GM21447 (cell line): ENCODE measurements around the gene PRKAR2B.
"Not testable (repeated sequence)": the region's sequence is repeated elsewhere in the genome, so short reads cannot be mapped to it uniquely, and the experiment has no call there.

ENCODE experiments used
- ATAC-seq: cut with Tn5 transposase; IDR thresholded peaks from one replicate; pipeline ENCODE4 v1.9.1; 2021; ENCODE audit not compliant: unreplicated experiment

The PRKAR2B gene

DNA sequence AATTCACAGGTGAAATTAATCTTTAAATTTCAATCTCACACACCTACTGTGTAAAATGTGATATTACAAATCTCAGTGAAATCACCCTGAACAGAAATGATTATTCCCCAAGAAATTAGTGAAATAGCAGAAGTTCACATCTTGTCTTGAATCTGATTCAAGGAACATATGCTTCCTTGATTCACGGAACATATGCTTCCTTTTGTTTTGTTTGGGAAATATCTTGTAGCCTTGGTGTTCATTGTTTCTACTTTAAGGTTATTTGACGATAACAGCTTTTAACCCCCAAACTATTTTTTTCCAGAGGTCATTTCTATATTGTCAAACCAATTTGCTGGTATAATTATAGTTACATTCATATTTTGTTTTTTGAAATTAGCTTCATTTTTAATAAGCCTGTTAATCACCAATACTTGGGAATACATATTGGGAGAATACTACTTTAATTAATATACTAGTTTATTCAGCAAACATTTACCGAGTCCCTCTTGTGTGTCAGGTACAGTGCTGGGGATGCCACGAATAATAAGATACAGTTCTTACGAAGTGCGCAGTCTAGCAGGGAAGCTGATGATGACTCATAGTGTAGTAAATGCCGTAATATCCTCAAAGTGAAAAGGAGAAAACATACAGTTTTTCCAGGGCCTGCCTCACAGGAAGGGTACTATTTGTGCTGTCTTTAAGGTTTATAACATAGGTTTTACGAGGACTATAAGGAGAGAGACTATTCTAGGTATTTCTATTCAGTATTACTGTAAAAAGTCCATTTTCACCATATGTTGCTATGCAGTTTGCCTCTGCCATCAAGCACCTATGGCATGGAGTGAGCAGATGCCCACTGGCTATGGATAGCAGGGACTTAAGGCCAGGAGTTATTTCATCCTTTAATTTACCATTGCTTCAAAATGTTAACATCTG is 32.5 kb downstream of the PRKAR2B start:
- no peak for ATAC-seq

DNA sequence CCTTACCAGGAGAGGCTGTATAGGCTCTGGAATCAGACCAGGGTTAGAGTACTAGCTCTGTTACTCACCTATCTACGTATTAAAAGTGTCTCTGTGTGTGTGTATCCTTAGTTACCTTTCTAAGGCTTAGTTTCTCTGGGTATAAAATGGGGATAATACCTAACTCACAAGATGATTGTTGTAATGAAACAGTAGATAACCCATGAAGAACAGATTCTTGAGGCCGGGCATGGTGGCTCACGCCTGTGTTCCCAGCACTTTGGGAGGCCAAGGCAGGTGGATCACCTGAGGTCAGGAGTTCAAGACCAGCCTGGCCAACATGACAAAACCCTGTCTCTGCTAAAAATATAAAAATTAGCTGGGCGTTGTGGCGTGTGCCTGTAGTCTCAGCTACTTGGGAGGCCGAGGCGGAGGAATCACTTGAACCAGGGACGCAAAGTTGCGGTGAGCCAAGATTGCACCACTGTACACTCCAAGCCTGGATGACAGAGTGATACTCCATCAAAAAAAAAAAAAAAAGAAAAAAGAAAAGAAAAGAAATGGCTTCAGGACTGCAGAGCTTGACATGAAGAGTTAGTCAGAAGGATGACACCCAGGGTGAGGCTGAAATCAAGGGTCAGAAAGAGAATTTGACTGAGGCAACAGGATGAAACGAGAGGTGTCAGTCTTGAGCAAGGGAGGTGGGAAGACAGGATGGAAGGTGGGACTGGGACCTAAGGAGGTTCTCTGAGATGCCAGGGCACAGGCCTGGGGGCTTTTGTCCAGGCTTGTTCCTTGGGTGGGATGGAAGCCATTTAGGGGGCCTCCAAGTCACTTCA is 33.4 kb downstream of the PRKAR2B start:
- no peak for ATAC-seq

DNA sequence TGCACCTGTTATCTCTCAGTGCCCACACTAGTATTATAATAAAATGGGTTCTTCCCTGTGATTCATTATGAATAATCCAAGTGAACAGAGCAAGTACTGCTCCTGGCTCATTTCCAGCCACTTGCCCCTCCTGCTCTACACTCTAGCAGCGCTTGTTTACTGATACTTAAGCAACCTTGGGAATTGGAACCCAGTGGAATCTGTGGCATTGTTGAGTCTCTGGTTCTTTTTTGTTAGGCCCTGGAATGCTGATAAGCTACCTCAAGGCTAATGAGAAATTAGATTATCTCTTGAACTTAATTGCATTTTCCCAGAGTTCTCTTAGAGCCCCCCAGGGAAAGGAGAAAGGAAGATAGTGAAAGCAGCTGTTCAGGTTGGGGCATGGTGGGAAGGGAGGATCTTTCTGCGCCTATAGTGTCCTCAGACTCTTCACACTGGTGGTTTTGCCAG is 34.0 kb downstream of the PRKAR2B start:
- ATAC-seq: no peak

DNA sequence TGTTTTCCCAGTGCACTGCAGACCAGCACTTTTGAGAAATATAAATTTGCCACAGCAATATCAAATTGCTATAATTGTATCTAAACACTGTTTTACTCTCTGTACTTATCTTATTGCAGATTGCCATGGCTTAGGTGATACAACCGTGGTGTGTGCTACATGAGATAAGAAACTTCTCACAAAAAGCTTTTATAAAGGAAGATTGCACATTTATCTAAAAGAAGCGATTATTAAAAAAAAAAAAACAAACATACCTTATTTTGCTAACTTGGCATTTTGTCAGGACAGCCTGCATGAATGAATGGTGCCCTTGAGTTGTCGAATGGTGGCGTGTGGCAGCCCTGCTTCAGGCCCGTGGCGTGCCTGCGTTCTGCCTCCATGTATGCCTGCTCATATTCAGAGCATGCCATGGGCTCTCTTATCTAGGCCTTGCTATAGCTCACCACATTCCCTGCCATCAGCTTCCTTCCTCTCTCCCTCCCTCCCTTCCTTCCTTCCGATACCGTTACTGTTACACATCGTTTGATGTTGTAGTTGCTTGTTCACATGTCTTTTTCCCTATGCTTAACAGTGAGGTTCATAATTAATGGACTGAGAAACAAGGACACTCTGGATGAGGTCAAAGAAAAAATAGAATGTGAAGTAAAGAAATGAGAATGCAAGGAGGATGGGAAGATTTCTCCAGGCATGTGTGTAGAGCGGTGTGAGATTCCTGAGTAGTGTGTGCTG is 34.9 kb downstream of the PRKAR2B start:
- ATAC-seq: no peak

DNA sequence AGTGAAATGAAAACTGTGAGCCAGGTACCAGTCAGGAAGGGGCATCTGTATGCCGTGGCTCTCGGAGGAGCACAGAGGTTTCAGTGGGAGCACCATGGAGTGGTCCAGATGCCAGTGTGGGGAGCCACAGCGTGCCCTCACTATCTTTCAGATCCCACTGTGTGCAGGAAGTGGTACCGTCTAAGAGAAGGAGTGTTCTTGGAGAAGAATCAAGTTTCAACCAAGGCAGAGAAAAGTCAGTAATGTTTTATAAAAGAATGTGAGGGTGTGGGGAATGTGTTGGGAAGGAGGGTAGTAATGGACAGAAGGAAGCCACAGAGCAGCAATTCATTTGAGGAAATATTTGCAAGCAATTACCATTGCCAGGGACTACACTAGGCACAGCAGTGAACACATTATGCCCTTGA is 35.6 kb downstream of the PRKAR2B start:
- no peak for ATAC-seq

DNA sequence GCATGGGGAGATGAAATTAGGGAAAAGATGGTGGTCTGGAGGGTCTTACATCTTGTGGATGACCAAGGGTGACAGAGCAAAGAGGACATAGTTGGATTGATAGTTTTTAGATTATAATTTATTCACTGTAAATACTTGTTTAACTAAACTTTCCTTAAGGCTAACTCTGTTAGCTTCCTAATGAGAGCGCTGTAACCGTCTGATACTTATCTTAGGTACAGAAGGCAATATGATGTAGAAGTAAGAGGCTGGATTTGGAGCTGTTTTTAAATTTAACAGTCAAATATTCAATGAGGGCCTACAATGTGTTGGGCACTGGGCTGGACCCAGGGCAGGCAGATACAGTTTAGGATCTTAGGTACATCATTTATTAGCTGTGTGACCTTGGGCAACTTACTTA is 36.0 kb downstream of the PRKAR2B start:
- no peak for ATAC-seq

DNA sequence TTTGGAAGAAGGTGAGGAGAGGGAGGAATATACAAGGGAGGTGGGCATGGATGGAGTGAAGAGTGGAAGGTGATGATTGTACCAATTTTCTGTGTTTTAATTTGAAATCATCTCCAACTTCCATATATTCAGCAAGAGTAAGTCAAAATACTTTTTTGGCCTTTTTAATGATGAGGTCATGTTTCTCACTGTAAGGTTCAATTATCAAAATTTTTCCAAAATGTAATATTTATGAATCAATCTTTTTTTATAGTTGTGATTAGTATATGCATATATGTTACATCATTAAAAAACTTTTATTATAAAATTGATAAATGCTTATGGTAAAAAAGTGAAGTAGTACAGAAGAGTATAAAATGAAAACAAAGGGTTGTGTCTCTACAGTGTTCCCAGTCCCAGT is 40.7 kb downstream of the PRKAR2B start:
- no peak for ATAC-seq

DNA sequence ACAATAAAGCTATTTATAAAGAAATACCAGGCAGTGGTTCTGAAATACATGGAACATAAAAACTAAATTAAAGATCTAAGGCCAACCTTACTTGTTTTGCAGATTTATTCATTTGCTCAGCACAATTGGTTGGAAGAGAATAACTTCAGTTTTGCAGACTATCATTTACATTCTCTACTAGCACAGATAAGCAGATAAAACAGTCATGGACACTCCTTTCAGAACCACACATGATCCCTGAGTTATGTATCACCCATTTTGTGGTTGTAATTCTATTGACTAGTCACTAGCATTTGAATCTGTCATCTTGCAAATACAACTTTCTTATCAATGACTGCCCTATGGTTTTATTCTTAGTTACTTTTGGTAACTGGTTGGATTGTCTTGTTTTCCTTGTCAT is 45.1 kb downstream of the PRKAR2B start:
- ATAC-seq: no peak

DNA sequence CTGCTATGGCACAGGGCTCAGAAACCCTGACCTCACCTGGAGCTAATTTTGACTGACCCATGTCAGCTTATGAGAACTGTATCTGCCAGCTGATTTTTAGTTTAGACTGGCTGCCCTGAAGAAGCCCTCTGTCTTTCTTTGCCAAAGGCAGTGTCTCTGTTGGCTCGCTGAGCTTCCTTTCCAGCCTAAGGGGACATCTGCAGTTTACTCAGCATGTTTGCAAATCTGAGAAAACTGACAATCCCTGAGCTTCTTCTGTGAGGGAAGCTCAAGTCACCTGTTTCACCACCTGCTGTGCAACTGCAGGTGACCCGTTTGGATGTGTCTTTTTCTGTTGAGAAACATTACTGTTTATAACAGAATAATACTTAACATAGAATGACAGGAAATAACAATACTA is 46.0 kb downstream of the PRKAR2B start:
- ATAC-seq: no peak

DNA sequence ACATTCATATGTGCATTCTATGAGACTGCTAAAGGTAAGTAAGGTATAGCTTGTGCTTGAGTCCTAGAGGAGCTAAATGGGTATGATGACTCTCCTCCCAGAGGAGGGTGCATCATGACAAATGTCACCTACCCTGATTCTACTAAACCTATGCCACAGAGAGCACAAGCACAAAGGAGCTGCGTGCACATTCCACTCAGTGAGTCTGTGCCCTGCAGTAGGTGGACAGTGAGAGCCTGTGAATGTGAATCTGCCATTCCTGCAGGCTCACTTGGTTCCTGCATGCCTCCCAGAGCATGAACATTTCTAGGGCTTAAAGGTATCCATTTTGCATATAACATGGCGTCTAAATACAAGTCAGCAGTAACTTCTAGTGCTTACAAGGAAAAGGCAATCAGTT is 46.8 kb downstream of the PRKAR2B start:
- ATAC-seq: no peak

DNA sequence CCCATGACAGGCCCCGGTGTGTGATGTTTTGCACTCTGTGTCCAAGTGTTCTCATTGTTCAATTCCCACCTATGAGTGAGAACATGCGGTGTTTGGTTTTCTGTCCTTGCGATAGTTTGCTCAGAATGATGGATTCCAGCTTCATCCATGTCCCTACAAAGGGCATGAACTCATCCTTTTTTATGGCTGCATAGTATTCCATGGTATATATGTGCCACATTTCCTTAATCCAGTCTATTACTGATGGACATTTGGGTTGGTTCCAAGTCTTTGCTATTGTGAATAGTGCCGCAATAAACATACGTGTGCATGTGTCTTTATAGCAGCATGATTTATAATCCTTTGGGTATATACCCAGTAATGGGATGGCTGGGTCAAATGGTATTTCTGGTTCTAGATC is 49.2 kb downstream of the PRKAR2B start:
- not testable (repeated sequence) for ATAC-seq

DNA sequence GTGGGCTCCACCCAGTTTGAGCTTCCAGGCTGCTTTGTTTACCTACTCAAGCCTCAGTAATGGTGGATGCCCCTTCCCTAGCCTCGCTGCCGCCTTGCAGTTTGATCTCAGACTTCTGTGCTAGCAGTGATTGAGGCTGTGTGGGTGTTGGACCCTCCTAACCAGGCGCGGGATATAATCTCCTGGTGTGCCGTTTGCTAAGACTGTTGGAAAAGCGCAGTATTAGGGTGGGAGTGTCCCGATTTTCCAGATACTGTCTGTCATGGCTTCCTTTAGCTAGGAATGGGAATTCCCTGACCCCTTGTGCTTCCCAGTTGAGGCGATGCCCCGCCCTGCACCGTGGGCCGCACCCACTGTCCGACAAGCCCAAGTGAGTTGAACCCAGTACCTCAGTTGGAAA is 54.6 kb downstream of the PRKAR2B start:
- ATAC-seq: not testable (repeated sequence)

DNA sequence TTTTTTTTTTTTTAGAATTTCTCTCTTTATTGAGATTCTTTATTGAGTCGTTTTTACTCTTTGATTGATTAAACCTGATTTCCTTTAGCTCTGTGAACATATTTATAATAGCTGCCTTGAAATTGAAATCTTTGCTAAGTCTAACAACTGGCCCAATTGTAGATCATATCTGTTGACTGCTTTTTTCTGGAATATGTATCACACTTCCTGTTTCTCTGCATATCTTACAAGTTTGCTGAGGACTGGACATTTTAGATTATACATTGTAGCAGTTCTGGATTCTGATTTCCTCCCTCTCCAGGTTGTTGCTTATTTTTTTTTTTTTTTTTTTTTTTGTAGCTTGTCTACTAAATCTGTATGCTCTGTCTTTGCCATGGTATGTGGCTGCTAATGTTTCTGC is 56.3 kb downstream of the PRKAR2B start:
- ATAC-seq: no peak

DNA sequence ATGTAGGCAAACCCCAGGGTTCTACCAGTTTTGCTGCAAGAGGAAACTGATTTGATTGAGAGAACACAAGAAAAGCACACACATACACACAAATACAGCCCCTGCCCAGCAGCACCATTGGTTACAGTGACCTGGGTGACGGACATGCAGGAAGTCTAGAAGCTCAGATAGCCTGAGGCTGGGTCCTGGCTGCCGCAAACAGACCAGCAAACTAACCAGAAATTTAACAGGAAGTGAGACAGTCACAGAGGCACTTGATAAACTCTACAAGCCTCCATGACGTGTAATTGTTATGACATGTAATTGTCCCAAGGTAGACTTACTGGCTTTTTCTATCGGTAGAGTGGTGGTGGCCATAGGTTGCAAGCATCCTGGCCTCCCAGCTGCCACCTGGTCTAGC is 58.9 kb downstream of the PRKAR2B start:
- ATAC-seq: no peak

DNA sequence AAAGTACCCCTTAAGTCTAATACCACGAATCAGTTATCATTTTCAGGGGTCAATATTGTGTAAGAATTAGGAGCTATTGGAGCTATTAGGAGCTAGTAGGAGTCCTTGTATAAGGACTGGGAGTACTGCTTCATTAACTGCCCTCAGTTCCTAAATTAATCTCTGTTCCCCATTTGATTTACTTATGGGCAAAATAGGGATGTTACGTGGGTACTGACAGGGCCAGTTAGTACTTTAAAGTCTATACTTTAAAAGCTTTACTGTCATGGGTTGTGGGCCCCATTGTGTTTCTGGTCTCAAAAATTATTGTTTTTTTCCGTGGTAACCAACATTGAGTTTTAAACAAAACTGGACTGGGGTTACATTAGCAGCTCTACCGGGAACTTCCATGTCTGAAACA is 60.3 kb downstream of the PRKAR2B start:
- no peak for ATAC-seq

DNA sequence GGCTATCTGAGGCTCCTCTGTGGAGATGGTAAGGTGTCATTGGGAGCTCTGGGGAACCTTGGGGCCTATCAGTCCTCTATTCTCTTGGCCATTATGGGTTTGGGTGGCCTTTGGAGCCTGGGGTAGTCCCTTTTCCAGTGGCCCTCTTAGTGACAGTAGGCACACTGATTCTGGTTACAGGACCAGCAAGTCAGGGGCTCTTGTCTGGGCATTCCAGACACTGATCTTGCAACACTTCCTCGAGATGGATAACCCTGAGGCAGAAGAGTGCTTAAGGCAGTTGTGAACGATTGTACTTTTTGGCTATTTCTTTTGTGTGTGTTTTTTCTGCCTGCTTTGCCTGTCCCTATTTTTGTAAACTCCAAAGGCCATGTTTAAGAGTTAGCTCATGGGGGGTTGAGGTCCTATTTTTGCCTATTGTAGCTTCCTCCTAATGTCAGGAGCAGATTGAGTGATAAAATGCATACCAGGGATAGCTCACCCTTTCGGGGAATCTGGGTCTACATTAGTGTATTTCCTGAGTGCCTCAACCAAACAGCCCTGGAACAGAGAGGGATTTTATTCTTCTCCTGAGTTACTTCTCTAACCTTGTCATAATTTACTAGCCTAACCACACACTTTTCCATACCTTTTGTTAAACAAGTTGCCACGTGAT is 61.2 kb downstream of the PRKAR2B start:
- no peak for ATAC-seq

DNA sequence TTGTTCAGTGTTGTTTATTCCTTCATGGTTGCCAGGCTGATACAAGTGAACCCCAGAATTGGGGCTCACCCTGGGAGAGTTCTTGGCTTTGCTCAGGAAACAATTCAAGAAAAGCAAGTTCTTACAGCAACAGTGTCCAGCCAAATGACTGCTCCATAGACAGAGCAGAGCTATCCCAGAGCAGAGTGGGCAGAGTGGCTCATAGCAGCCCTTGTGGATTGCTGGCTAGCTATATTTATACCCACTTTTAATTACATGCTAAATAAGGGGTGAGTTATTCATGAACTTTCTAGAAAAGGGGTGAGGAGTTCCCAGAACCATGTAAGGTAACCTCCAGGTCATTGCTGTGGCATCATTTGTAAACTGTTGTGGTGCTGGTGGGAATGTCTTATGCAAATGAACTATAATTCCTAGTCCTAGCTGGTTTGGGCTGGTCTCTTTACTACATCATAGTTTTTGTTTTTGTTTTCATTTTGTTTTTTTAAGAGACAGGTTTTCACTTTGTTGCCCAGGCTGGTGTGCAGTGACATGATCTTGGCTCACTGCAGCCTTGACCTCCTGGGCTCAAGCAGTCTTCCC is 64.4 kb downstream of the PRKAR2B start:
- ATAC-seq: no peak

DNA sequence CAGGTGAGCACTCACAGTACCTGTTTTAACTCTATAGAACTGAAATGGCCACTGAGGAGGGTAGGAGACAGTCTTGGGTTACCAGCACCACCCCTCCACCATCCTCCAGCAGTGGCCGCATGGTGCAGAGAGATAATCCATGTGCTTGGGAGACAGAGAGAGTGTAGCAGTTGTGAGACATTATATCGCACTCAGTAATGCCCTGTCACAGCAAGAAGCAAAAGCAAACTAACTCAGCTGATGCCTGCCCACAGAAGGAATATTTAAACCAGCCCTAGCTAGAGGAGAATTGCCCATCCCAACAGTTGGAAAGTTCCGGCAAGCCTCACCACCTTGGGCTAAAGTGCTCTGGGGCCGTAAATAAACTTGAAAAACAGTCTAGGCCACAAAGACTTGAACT is 65.5 kb downstream of the PRKAR2B start:
- ATAC-seq: no peak

DNA sequence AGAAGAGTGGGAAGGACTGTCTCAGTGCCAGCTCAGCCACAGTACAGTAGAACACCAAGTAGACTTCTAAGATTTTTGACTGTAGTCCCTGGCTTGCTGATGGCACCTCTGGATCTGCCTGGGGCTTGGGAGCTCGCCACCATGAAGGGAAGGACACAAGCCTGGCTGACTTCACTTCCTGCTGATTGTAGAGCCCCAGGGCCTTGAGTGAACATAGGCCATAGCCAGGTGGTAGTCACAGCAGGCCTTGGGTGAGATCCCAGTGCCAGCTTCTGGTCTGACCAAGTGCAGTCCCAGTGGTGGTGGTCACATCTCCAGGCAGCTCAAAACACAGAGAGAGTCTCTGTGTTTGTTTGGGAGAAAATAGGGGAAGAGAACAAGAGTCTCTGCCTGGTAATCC is 66.7 kb downstream of the PRKAR2B start:
- ATAC-seq: no peak

DNA sequence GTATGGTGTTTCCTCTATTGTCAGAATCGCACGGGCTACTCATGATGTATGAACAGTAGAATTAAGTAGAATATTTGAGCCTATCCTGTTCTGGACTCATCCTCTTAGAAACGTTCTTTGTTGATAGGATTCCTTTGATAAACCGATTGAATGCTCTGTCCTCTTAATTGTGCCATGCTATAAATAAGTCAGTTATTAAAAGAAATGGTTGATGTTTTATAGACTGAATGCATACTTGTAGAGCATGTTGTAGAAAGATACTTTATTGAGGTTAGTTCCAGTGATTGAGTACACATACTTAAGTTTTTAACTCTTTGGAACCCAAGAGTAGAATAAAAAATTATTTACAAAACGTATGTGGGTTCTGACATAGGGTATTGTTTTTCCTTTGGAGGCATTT is 69.4 kb downstream of the PRKAR2B start:
- ATAC-seq: no peak

DNA sequence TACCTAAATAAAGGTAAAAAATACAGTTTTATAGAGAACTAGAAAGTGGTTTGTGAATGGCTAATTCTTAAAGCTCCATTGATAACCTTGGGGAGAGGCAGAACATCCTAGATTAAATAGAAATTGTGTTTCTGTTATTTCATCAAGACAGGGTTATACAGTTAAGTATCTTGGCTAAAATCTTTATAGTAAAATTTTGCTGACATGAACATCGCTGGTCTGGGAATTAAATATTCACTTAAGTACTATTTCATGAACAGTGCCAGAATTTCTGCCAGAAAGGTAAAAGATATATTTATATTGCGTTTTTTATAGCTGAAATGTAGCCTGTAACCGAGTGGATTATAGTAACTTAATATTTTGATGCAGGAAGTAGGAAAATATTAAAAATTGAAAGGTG is 70.6 kb downstream of the PRKAR2B start:
- no peak for ATAC-seq
